Measurements from ENCODE around the gene HIF3A.

- TF ChIP-seq, protein P1, sequence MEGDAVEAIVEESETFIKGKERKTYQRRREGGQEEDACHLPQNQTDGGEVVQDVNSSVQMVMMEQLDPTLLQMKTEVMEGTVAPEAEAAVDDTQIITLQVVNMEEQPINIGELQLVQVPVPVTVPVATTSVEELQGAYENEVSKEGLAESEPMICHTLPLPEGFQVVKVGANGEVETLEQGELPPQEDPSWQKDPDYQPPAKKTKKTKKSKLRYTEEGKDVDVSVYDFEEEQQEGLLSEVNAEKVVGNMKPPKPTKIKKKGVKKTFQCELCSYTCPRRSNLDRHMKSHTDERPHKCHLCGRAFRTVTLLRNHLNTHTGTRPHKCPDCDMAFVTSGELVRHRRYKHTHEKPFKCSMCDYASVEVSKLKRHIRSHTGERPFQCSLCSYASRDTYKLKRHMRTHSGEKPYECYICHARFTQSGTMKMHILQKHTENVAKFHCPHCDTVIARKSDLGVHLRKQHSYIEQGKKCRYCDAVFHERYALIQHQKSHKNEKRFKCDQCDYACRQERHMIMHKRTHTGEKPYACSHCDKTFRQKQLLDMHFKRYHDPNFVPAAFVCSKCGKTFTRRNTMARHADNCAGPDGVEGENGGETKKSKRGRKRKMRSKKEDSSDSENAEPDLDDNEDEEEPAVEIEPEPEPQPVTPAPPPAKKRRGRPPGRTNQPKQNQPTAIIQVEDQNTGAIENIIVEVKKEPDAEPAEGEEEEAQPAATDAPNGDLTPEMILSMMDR (IDR thresholded peaks at IDR 0.05), result no peak
- no peak for TF ChIP-seq POLR2A (IDR thresholded peaks at IDR 0.05)
- TF ChIP-seq POLR2AphosphoS5 (IDR thresholded peaks at IDR 0.05), result no peak
- TF ChIP-seq EP300 (IDR thresholded peaks at IDR 0.05), result no peak
These were observed 33.6 kb downstream of the HIF3A start for GRCh38 chr19:46330319-46330918.

All from stomach (tissue), 4 donors.